MCF 10A (cell line): Measurements from ENCODE around the gene CYP4V2. TPM values are rescaled to one million over a fixed set of nuclear protein-coding genes. Genes with fewer than 3 reads are reported as not detected.
"Not testable (repeated sequence)": the region's sequence is repeated elsewhere in the genome, so short reads cannot be mapped to it uniquely, and the experiment has no call there.

ENCODE experiments used
- BruUV-seq: library from RNA; stranded (reverse); fragments of 400-500 nt; replicated peaks from 2 replicates; lab custom pipeline; 2021; lab: Mats Ljungman, UMichigan
- CTCF ChIA-PET: fragments of 300-600 bp; sonication (Branson Sonifier 250); formaldehyde crosslinking; extraction: SDS; loops from one replicate; lab custom pipeline; 2021; ENCODE audit warnings: antibody characterized with exemption, inconsistent platforms; lab: Yijun Ruan, JAX
- POLR2A ChIA-PET: fragments of 300-600, 350-650 bp; sonication (Branson Sonifier 250); formaldehyde crosslinking; extraction: SDS; loops from one replicate; lab custom pipeline; 2020; ENCODE audit warnings: antibody characterized with exemption, inconsistent platforms; lab: Yijun Ruan, JAX
- DNase-seq: peaks from one replicate; pipeline ENCODE4 v3.0.0-alpha.2; 2018; ENCODE audit not compliant: unreplicated experiment
- H3K27ac Mint-ChIP-seq: one replicate; pipeline ENCODE4 v1.8.0; 2022; ENCODE audit warnings: mild to moderate bottlenecking, low read depth, mixed read lengths; ENCODE audit not compliant: unreplicated experiment
- H3K27me3 Mint-ChIP-seq: one replicate; pipeline ENCODE4 v1.8.0; 2022; ENCODE audit warnings: mixed read lengths; ENCODE audit not compliant: insufficient read depth, unreplicated experiment
- H3K36me3 Mint-ChIP-seq: one replicate; pipeline ENCODE4 v1.8.0; 2022; ENCODE audit warnings: mild to moderate bottlenecking, moderate library complexity, mixed read lengths; ENCODE audit not compliant: insufficient read depth, unreplicated experiment
- H3K4me1 Mint-ChIP-seq: one replicate; pipeline ENCODE4 v1.8.0; 2022; ENCODE audit warnings: mixed read lengths; ENCODE audit not compliant: insufficient read depth, unreplicated experiment
- H3K4me3 Mint-ChIP-seq: one replicate; pipeline ENCODE4 v1.8.0; 2022; ENCODE audit warnings: mild to moderate bottlenecking, moderate library complexity, mixed read lengths; ENCODE audit not compliant: unreplicated experiment
- H3K9me3 Mint-ChIP-seq: one replicate; pipeline ENCODE4 v1.8.0; 2022; ENCODE audit warnings: mixed read lengths; ENCODE audit not compliant: unreplicated experiment
- intact Hi-C: fragments of 100-400 bp; cut with micrococcal nuclease; formaldehyde crosslinking; loops from 2 replicates; pipeline ENCODE4 v1.14.1; 2022
- total RNA-seq: library from RNA; stranded (reverse); gene quantifications from 2 replicates; pipeline ENCODE4 v1.2.3, GENCODE V29; 2022
- TF ChIP-seq, protein P1 (sequence below): fragments of 200-600 bp; IDR thresholded peaks from one replicate; pipeline ENCODE4 v1.8.0; 2022; ENCODE audit warnings: antibody characterized with exemption, mild to moderate bottlenecking; ENCODE audit not compliant: unreplicated experiment

Gene CYP4V2
- total RNA-seq, 1 experiment from 2014 or later = 22.1 TPM

DNA sequence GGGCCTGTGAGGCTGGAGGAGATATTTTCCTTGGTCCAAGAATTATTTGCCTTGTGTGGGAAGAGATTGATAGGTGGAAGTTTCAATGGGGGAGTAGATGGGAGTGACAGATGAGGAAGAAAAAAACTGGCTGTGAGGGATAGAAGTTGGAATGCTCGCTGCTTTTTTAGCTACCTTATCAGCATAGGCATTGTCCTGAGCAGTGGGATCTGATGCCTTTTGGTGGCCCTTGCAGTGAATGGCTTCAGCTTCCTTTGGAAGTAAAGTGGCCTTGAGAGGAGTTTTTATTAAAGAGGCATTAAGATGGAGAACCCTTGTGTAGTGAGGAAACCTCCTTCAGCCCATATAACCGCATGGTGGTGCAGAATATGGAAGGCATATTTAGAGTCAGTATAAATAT, 52.0 kb downstream of the CYP4V2 start:
- H3K4me1 Mint-ChIP-seq = no peaks in the 10 kb centered on the region
- H3K27me3 Mint-ChIP-seq = no peaks in the 10 kb centered on the region
- H3K9me3 Mint-ChIP-seq = no peaks in the 10 kb centered on the region
- no peak for DNase-seq
- H3K36me3 Mint-ChIP-seq = peaks cover 6% of the 10 kb centered on the region
- no peak overlapping the region for H3K27ac Mint-ChIP-seq
- H3K4me3 Mint-ChIP-seq = no peak overlapping the region
- CTCF ChIA-PET = interaction anchor here (0.6 kb wide), 1 partner anchor 53 kb away, joined by 3 read pairs; no protein-coding TSS in a partner anchor
- POLR2A ChIA-PET = no interaction called here
- intact Hi-C loops = no loop called here
- TF ChIP-seq, protein P1, sequence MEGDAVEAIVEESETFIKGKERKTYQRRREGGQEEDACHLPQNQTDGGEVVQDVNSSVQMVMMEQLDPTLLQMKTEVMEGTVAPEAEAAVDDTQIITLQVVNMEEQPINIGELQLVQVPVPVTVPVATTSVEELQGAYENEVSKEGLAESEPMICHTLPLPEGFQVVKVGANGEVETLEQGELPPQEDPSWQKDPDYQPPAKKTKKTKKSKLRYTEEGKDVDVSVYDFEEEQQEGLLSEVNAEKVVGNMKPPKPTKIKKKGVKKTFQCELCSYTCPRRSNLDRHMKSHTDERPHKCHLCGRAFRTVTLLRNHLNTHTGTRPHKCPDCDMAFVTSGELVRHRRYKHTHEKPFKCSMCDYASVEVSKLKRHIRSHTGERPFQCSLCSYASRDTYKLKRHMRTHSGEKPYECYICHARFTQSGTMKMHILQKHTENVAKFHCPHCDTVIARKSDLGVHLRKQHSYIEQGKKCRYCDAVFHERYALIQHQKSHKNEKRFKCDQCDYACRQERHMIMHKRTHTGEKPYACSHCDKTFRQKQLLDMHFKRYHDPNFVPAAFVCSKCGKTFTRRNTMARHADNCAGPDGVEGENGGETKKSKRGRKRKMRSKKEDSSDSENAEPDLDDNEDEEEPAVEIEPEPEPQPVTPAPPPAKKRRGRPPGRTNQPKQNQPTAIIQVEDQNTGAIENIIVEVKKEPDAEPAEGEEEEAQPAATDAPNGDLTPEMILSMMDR = no peak
- no TSS peak for BruUV-seq

DNA sequence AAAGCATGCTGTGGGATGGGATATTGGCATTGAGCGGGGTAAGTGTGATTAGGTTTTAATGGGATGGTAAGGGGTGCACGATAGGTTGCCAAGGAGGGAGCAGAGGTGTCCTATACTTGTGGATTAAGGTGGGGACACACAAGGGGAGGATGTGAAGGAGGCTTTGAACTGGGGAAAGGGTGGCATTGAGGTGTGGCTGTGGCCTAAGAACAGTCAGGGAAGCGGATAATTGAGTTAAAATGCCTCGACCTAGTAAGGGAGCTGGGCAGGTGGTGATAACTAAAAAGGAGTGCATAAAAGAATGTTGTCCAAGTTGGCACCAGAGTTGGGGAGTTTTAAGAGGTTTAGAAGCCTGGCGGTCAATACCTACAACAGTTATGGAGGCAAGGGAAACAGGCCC, 53.5 kb downstream of the CYP4V2 start:
- TF ChIP-seq, protein P1 = no peak
- intact Hi-C loops = no loop called here
- no peaks in the 10 kb centered on the region for H3K27me3 Mint-ChIP-seq
- H3K4me3 Mint-ChIP-seq = no peak overlapping the region
- BruUV-seq = no TSS peak
- DNase-seq = no peak
- CTCF ChIA-PET = no interaction called here
- no peaks in the 10 kb centered on the region for H3K4me1 Mint-ChIP-seq
- H3K27ac Mint-ChIP-seq = no peak overlapping the region
- H3K9me3 Mint-ChIP-seq = no peaks in the 10 kb centered on the region
- POLR2A ChIA-PET = no interaction called here
- H3K36me3 Mint-ChIP-seq = peaks cover 6% of the 10 kb centered on the region

DNA sequence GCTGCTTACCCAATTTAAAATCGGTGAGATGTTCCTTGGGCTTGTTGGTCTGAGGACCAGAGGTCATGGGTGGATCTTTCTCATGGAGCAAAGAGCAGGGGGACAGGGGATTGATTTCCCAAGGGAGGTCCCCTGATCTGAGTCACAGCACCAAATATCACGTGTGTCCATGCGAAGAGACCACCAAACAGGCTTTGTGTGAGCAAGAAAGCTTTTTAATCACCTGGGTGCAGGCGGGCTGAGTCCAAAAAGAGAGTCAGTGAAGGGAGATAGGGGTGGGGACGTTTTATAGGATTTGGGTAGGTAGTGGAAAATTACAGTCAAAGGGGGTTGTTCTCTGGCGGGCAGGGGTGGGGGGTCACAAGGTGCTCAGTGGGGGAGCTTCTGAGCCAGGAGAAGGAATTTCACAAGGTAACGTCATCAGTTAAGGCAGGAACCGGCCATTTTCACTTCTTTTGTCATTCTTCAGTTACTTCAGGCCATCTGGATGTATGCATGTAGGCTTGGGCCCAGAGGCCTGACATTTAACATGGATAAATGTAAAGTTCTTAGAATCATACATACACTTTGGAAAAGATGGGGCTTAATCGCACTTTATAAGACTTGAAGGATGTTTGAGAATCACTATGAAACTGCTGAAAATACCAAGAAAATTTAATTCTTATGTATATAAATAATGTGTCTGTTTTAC, 55.8 kb downstream of the CYP4V2 start:
- H3K4me3 Mint-ChIP-seq, H3K36me3 Mint-ChIP-seq, intact Hi-C loops, H3K9me3 Mint-ChIP-seq, H3K27ac Mint-ChIP-seq, CTCF ChIA-PET, H3K27me3 Mint-ChIP-seq, DNase-seq, BruUV-seq, H3K4me1 Mint-ChIP-seq, POLR2A ChIA-PET: not testable (repeated sequence)

DNA sequence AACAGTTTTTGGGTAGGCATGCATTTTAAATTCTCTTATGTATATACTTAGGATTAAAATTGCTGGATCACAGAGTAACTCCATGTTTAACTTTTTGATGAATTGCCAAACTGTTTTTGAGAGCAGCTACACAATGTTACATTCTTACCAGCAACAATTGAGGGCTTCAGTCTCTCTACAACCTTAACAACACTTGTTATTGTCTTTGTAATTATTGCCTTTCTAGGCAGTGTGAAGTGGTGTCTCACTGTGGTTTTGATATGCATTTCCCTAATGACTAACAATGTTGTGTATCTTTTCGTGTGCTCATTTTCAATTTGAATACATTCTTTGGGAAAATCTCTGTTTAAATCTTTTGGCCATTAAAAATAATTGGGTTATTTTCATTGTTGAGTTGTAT, 57.3 kb downstream of the CYP4V2 start:
- ChIA-PET CTCF (interaction anchor here (1.1 kb wide), 1 partner anchor 20 kb away, joined by 3 read pairs; no protein-coding TSS in a partner anchor), POLR2A (no interaction called here)
- no peak for DNase-seq
- no TSS peak for BruUV-seq
- Mint-ChIP-seq H3K4me1 (no peaks in the 10 kb centered on the region), H3K36me3 (peaks cover 6% of the 10 kb centered on the region), H3K27me3 (no peaks in the 10 kb centered on the region), H3K9me3 (no peaks in the 10 kb centered on the region), H3K27ac (no peak overlapping the region), H3K4me3 (no peak overlapping the region)
- TF ChIP-seq, protein P1 = no peak
- intact Hi-C loops = no loop called here
